Stimulated activated CD4-positive, alpha-beta T cell treated with anti-CD3 and anti-CD28 coated beads, Interleukin-4, amount 100 ng/mL, for 1 hour (primary cell): ENCODE measurements around the gene CXCL14.
"Not testable (repeated sequence)": the region's sequence is repeated elsewhere in the genome, so short reads cannot be mapped to it uniquely, and the experiment has no call there.

ENCODE experiments used
- DNase-seq: peaks from one replicate; pipeline ENCODE4 v3.0.0-alpha.2; 2020

Gene CXCL14

DNA sequence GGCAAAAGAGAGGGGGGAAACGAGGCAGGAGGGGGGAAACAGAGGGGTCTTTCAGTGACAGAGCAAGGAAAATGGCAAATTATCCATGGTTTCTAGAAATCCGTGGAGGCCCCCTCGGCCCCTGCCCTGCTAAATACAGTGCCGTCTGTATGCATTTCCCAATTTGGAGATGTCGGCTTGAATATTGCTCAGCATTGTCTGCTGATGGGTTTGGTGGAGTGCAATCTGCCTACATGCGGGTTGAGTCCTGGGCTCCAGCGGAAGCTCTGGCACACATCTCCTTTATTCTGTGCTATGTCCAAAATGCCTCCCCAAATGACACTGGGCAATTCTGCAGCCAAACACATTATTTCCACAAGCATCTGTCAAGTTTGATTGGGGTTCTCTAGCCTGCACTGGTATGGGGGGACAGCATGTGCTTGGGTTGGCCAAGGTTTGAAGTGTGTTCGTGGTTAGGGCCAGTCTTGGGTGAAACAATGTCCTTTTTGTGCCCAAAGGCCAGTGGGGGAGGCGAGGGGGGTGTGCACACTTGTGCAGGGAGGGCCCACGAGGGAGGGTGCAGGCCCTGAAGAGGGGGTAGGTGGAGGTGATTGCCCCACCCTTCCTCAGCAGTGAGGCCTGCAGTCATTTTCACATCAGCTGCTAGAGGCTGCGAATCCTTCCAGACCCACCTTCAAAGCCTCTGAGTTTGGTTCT lies 36.8 kb downstream of the CXCL14 start:
- no peak for DNase-seq

DNA sequence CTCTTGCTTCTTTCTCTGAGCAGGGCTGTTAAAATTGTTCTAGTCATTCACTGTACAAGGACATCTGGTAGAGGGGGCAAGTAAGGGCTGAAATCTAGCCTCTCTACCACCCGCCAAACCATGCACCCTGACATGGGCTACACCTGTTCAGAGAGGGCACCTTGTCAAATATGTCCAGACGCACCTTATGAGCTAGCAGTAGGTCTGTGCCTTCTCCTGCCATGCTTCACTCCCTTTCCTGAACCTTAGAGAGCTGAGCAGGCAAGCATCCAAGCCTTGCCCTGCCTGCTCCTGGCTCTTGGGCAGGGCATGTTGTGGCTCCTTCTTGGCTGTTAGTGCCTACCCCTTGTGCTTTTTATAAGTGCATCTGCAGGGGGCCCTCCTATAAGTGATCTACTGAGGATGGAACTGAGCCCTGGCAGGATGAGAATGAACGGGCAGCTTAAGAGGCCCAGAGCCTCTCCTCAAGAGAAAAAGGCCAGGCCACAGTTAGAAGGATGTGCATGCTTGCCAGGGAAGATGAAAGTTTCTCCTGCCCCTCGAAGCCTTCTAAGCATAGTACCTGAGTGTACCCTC lies 39.3 kb downstream of the CXCL14 start:
- DNase-seq = no peak

DNA sequence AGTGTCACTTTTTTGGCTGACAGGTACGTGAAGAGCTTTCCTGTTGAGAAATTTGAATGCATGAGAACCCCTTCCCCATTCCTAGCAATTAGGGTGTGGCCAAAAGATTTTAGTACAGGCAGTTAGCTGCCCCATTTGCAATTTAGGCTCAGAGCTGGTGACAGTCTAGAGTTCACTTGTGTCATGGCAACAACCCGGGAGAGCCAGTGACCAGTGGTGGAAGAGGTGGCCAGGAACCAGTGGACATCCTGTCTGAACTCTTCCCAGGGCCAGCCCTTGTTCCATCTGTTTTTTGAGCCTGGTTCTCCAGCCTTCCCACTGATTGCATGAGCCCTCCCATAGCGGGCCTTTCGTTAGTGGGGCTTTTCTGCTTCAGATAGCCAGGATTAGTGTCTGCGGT lies 40.5 kb downstream of the CXCL14 start:
- no peak for DNase-seq

DNA sequence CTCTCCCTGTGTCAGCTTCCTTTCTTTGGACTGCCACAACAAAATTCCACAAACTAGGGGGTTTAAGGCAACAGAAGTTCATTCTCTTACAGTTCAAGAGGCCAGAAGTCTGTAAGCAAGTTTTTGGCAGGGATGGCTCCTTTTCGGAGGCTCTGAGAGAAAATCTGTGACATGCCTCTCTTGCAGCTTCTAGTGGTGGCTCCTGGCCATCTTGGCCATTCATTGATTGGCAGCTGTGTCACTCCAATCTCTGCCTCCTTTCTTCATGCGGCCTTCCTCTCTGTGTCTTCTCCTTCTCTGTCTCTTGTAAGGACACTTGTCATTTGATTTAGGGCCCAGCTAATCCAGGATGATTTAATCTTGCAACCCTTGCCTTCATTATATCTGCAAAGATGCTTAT lies 41.0 kb downstream of the CXCL14 start:
- no peak for DNase-seq

DNA sequence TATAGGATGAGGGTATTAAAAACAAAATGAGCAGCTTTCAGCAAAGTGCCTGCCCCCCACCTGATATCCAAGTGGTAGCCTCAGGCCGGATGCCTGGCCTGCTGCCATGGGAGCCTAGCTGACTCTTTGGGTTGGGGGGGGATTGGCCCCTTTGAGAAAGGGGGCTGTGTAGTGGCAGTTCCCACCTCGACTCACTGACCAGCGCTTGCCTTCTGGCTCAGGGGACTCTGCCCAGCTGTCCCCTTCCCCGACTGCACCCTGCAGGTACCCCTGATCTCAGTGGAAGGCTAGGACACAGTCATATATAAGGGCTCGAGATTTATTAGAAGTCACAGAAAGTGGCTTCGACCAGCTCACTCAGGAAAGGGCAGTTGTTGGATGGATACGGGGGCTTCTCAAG lies 41.5 kb downstream of the CXCL14 start:
- DNase-seq = no peak

DNA sequence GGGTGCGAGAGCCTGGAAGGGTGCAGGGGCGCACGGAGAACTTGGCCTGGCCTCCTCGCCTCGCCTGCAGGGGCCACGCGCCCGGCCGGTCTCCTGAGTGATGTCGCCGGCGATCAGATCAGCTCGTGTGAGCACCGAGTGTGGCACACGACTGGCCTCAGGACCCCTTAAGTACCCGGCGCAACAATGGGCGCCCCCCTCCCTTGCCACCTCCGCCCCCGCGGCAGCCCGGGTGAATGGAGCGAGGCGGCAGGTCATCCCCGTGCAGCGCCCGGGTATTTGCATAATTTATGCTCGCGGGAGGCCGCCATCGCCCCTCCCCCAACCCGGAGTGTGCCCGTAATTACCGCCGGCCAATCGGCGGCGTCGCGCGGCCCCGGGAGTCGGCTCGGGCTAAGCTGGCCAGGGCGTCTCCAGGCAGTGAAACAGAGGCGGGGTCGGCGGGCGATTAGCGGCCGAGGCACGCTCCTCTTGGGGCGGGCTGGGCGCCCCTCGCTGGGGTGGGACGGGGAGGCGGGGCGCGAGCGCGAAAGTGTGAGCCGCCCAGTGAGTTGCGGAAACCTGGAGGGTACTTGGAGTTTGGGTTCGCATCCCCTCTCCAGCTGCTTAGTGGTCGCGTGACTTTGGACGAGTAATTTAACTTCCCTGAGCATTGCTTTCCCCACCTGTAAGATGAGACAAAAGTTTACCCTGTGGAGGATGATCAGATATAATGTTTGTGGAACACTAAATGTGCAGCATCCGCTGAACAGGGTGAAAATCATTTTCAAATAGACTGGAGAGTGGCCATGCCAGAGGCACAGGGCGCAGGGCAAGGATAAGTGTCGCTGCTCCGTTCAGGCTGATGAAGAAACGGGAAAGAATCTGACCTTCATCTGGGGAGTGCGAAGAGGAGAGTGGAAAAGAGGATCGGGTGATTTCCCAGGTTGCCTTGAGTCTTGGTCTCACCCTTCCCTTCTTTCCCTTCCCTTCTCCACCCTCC lies 42.7 kb downstream of the CXCL14 start, which contains the start of gene NEUROG1:
NEUROG1 (minus strand) TSS at position 145 of the 982 bp plus-strand sequence. CDS start 274 bp downstream, outside the sequence.
- DNase-seq = no peak

DNA sequence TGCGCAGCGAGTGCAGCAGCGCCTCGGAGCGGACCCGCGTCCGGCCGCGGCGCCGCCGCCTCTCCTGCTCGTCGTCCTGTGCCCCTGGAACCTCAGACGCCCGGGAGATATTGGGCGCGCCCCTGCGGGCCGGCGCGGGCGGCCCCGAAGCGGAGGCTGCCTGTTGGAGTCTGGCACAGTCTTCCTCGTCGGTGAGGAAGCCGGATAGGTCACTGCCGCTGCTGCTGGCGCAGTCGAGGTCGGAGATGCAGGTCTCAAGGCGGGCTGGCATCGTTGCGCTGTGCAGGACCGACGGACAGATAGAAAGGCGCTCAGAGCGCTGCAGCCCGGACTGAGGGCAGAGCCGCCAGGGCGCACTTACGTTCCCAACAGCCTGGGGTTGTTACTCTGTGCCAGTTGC lies 43.4 kb downstream of the CXCL14 start:
- no peak for DNase-seq

DNA sequence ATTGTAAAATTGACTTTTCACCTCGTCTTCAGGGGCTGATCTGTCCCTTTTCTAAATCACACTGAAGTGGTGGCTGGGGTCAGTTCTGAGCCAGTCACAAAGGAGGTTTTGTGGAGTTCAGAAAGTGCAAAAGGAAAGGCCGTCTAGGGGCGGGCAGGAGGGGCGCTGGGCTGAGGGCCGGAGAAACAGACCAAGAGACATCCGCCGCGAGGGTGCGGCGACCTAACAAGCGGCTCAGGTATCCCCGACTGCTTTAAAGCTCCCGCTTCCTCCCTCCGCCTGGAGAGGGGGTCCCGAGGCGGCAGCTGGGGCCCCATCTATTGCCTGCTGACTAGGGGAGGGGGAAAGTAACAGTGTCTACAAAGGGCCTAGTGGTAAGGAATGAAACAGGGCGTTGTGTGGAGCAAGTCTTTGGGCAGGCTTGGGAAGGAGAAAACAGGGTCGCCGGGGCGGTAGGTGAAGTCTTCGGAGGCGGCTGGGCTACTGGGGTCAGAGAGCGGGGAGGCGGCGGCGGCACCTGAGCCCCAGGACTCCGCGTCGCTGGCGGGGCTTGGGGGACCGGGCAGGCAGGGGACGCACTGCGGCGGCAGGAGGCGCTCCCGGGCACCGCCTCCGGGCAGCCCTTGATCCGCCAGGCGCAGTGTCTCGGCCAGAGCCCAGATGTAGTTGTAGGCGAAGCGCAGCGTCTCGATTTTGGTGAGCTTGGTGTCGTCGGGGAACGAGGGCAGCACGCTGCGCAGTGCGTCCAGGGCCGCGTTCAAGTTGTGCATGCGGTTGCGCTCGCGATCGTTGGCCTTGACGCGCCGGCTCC lies 44.0 kb downstream of the CXCL14 start:
- no peak for DNase-seq

DNA sequence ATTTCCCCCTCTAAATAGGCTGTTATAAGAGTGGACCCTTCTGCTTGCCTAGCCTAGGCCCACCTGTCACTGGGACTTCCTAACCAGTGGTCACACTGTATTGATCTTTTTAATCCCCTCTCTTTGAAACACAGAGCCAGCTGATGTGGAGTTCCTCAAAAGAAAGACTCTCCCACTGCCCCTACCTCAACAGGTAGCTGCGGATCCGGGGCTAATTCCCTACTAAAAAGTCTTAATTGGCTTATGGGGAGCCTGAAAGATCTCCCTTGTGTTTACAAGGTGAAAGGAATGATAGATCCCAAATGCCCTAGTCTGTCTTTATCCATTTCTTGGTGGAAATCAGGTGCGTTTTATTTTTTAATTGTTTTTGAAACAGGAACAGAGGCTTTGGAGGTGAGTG lies 45.0 kb downstream of the CXCL14 start:
- no peak for DNase-seq

DNA sequence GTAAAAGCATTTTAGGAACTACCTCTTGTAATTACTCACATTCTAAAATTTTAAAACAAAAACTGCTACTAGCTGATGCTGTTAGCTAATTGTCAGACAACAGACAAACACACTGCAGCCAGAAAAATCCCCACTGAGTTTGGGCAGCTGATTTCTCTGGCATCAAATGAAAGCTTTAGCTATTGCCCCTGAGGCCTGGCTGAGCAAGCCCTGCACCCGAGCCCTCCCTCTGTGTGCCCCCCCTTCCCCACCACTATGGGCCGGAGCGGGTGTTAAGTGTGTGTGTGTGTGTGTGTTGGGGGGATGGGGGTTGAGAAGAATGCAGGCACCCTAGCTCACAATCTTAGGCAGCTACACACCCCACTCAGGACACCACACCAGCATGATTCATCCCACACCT lies 45.5 kb downstream of the CXCL14 start:
- DNase-seq = no peak

DNA sequence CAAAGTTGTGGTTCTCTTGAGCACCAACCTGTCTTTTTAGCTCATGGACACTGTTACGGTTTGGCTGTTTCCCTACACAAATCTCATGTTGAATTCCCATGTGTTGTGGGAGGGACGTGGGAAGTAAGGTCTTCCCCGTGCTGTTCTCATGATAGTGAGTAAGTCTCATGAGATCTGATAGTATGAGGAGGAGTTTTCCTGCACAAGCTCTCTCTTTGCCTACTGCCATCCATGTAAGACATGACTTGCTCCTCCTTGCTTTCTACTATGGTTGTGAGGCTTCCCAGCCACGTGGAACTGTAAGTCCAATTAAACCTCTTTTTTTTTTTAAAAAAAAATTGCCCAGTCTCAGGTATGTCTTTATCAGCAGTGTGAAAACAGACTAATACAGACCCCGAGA lies 49.2 kb downstream of the CXCL14 start:
- not testable (repeated sequence) for DNase-seq

DNA sequence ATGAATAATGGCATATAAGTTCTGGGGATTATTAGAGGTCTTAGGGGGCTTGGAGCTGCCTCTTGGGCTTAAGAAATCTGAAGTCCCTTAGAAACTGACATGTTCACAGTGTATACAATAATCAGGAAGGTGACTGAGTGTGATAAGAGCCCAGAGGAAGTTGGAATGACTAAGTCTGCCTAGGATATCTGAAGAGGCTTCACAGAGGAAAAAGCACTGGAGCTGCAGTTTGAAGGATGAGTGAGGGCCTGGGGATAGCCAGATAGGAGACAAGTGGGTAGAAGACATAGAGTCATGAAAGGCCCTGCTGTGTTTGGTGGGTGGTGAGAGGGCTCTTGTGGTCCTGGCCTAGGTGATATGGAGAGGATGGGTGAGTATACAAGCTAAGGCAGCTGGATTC lies 51.9 kb downstream of the CXCL14 start:
- no peak for DNase-seq

DNA sequence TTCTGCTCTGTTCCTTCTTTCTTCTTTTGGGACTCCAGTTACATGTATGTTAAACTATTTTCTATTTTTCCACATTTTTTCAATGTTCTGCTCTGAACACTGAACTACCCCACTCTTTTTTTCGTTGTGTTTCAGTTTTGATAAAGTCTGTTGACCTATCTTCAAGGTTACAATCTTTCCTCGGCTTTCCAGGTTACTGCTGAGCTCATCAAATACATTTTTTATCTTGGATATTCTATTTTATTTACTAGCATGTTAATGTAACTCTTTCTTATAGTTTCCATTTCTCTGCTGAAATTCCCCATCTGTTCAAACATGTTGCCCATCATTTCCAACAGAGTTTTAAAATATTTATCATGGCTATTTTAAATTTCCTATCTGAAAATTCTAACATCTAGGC lies 56.8 kb downstream of the CXCL14 start:
- no peak for DNase-seq
